Islet precursor cell (in vitro differentiated cells): ENCODE measurements around the gene UBFD1.
"Not testable (repeated sequence)": the region's sequence is repeated elsewhere in the genome, so short reads cannot be mapped to it uniquely, and the experiment has no call there.

Experiments
- DNase-seq: peaks from one replicate; pipeline ENCODE4 v3.0.0-alpha.2; 2018

UBFD1 gene

DNA sequence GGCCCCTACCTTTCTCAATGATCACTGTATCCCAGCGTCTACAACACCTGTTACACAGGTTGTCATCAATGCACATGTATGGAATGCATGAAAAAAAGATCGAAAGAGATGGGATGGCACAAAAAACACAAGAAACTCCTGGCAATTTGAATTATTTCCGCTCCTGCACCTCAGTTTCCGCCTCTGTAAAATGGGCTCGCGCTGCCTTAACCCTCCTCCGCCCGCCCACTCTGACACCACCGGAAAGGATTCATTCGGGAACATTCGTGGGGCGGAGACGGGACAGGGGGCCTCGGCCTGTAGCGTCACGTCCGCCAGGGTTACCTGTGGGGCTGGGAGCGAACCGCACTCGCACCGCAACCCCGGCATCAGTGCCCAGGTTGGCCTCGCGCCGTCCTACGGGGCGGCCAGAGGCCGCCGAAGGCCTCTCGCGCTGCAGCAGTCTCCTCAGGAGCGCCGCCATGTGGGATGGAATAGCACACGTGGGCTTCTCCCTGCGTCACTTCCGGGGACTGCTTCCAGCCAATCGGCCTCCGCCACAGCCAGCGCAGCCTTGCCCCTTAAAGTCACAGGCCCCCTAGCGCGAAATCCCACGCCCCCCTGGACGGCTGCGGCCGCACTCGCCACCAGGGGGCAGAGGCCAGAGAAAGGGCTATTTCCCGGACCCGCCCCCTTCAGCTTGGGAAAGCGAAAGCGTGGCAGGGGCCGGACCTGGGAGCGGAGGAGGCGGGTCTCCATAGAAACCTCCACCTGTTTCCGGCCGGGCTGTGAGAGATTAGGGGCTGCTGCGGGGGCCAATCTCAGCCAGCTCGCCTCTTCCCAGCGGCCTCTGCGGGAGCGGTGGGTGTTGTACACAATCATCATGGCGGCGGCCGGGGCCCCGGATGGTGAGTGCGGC is at the start of gene UBFD1, which contains the start of gene EARS2:
TSS of gene UBFD1 (plus strand) at position 847 of the 898 bp plus-strand sequence. CDS start at position 863, 16 bp downstream.
TSS of gene EARS2 (minus strand) at position 470 of the 898 bp plus-strand sequence. CDS start at position 463, 7 bp downstream.
- DNase-seq, result peak; percentile 100

- peak; percentile 74 for DNase-seq
These were observed 48.7 kb upstream of the UBFD1 start for GRCh38 chr16:23508589-23509440.

DNA sequence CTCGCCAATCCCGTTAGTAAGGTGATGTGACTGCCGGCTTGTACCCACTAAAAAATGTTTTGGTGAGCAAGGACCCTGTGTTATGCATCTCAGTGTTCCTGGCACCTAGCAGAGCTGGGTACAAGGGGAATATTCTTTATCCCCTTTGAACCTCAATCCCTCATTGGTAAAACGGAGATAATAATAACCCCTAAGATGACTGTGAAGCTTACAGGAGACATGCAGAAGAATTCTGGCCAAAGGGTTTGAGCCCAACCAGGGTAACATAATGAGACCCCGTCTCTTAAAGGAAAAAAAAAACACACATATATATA is 48.1 kb upstream of the UBFD1 start:
- no peak for DNase-seq

DNA sequence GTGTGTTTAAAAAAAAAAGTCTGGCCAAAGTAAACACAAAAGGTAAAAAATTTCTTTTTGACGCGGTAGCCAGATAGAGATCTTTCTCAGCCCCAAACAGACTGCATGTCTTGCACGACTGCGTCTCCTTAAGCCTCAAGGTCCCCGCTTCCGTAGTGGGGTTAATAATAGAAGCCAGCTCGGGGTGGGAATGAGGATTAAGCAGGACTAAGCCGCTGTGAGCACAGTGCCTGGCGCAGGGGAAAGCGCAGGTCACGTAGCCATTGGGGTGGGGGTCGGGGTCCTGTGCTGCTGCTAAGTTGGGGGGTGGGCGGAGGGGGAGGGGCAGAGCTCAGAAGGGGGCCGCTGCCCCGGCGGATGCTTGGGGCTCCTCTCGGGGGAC is 47.8 kb upstream of the UBFD1 start:
- DNase-seq, result peak; percentile 65

- DNase-seq, result peak; percentile 91
These were observed 47.2 kb upstream of the UBFD1 start, which contains the start of gene GGA2 for GRCh38 chr16:23510164-23510914. GGA2 (minus strand) TSS chr16:23510494; CDS start chr16:23510411, 83 bp downstream.

- DNase-seq, result not testable (repeated sequence)
These were observed 46.6 kb upstream of the UBFD1 start for GRCh38 chr16:23510915-23511270.

DNA sequence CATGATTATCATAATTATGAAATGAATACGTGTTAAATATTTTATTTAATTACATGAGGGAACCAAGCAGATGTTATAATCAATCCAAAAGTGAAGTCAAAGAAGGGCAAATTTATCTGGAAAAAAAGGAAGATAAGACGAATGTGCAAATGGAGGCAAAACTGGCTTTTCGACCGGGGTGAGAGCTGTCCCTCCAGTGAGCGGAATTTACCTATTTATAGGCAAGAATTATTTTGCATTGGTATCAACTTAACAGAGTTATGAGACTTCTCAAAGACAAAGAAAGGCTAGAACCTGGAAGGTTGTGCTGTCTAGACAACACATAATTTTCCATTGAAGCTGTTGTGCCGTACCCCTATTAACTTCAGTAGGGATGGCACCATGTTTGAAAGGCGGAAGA is 45.8 kb upstream of the UBFD1 start:
- no peak for DNase-seq

- no peak for DNase-seq
These were observed 45.3 kb upstream of the UBFD1 start for GRCh38 chr16:23512168-23512695.

GRCh38 chr16:23514381-23515152 is 43.0 kb upstream of the UBFD1 start:
- no peak for DNase-seq

DNA sequence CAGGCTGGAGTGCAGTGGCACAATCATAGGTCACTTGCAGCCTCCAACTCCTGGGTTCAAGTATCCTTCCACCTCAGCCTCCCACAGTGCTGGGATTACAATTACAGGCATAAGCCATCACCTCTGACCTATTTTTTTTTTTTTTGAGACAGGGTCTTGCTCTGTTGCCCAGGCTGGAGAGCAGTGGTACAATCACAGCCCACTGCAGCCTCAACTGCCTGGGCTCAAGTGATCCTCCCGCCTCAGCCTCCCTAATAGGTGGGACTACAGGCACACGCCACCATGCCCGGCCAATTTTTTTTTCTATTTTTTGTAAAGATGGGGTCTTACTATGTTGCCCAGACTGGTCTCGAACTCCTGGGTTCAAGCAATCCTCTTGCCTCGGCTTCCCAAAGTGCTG is 41.6 kb upstream of the UBFD1 start:
- DNase-seq, result no peak

DNA sequence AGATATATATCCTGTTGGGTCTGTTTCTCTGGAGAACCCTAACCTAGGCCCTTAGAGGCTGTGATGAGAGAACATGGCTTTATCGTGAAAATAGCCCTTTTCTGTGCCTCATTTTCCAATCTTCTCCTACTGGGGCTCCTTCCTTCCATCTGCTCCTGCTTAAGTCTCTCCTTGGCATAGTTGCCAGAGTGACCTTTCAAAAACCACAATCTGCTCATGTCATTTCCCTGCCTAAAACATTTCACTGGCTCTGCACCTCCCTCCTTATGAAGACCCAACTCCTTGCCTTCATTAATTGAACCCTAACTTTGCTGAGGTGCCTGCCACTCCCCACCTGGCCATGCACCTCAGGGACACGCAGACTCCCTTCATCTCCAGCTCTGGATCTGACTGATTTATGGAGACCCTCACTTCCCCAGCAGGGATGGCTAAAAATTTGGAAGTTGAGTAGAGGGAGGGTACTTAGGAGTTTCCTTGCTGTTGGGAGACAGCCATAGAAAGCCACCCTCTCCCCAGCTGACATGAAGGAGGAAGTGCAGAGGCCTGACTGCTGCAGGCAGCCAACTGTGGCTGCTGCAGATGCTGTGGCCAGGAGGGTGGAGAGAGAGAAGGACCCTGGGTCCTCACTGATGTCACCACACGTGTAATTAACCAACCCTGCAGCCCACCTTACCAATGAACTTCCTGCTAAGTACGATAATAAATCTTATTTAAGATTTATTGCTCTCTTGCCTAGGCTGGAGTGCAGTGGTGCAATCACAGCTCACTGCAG is 41.0 kb upstream of the UBFD1 start:
- DNase-seq, result no peak

DNA sequence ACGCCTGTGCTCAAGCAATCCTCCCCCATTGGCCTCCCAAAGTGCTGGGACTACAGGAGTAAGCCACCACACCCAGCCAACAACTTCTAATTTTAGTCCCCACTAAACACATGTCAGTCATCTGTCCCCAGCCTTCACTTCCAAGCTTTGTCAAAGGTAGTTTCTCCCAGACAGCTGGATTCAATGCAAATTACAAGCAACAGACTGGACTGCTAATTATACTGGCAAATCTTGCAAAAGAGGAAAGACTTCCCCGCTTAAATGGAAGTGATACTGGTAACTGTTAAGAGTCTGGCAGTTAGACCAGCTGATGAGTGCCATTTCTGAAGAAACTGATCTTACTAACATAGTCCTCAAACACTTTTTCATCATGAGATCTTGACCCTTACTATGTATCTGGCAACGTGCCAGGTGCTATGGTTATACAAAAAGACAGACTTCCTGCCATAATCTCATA is 39.1 kb upstream of the UBFD1 start:
- DNase-seq, result no peak

DNA sequence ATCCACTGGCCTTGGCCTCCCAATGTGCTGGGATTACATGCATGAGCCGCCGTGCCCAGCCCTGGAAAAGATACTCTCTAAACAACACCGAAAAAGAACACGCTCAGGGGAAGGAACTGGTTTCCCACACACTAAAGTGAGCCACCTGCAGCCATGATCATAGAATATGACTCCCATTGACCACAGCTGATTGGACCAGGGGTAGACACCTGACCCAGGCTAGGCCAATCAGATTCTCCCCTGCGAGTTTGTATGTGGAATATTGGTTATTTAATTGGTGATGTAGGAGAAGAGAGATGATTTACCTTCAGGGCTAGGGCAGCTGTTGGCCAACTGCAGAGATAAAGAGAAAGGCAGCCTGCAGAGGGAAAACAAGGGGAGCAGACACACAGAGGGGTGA is 38.2 kb upstream of the UBFD1 start:
- no peak for DNase-seq

- DNase-seq, result no peak
These were observed 37.0 kb upstream of the UBFD1 start for GRCh38 chr16:23520500-23520899.

- no peak for DNase-seq
These were observed 36.3 kb upstream of the UBFD1 start for GRCh38 chr16:23521037-23521743.

- no peak for DNase-seq
These were observed 35.6 kb upstream of the UBFD1 start for GRCh38 chr16:23521965-23522364.

- DNase-seq, result no peak
These were observed 34.2 kb upstream of the UBFD1 start for GRCh38 chr16:23523321-23523720.

DNA sequence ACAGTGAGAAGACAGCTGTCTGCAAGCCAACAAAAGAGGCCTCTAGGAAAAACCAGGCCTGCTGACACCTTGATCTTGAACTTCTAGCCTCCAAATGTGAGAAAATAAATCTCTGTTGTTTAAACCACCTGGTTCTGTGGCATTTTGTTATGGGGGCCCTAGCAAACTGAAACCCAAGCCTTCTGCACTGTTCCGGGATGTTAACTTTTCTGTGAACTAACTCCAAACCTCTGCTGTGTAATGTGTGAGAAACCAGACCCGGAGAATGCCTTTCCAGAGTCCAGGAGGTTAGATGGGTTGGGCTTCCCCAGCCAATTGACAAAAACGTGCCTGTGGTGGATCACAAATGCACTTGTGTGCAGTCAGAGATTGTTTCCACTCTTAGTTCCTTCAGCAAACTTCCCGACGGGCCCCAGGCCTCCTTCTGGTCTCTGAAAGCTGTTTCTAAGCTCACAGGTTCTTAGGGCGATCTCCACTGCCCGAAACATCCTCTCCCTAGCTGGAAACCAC is 33.6 kb upstream of the UBFD1 start:
- no peak for DNase-seq

- no peak for DNase-seq
These were observed 32.6 kb upstream of the UBFD1 start for GRCh38 chr16:23524886-23525285.

GRCh38 chr16:23527961-23528643 is 29.4 kb upstream of the UBFD1 start:
- DNase-seq, result no peak
